ENCODE results near the gene SYTL3.

Gene SYTL3

DNA sequence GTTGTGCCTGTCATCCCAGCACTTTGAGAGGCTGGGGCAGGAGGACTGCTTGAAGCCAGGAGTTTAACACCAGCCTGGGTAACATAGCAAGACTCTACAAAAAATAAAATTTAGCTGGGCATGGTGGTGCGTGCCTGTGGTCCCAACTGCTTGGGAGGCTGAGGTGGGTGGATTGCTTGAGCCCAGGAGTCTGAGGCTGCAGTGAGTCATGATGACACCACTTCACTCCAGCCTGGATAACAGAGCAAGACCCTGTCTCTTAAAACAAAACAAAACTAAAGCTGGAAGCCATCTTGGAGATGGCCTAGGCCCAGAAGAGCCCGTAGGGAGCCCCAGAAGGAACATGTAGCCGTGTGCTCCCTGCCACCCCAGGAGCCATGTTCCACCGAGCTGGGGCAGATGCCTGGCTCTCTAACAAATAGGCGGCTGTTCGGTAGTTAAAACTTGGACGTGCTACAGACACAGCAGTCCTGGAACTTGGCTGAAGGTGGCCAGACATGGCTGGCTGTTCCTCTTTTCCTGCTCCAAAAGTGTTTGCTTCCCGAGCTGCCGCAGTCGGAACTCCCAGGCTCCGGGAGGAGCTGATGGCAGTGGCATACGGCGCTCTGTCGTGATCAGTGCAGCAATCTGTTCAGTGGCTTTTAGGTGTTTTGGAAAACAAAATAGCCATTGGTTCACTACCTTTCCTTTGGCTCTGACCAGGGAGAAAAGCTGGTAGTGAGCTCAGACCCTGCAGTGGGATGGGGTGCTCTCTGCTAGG is 42.3 kb upstream of the SYTL3 start:
- Histone ChIP-seq H3K9ac (ENCODE audit: low read length) (no peak overlapping the region), H4K20me1 (ENCODE audit: insufficient read depth, low read length) (no peaks in the 10 kb centered on the region), H3K27ac (ENCODE audit: low read depth, low read length, poor library complexity, severe bottlenecking) (no peak overlapping the region), H3K4me3 (ENCODE audit: low read depth, low read length, poor library complexity, severe bottlenecking) (no peak overlapping the region), H3F3A (ENCODE audit: insufficient read depth, low read length) (no peaks in the 10 kb centered on the region), H3K79me2 (ENCODE audit: insufficient read depth, low read length) (no peaks in the 10 kb centered on the region), H3K4me2 (ENCODE audit: low read length) (no peak overlapping the region), H3K9me3 (ENCODE audit: low read length) (no peaks in the 10 kb centered on the region), H3K36me3 (ENCODE audit: insufficient read depth, low read length) (peaks cover 50% of the 10 kb centered on the region), H3K4me1 (ENCODE audit: insufficient read depth, low read length, severe bottlenecking) (no peaks in the 10 kb centered on the region), H3K9me2 (ENCODE audit: low read depth, low read length) (no peaks in the 10 kb centered on the region), H2AFZ (ENCODE audit: low read length) (no peak overlapping the region), H3K27me3 (ENCODE audit: insufficient read depth, low read length) (no peaks in the 10 kb centered on the region)
- TF ChIP-seq, protein P1, sequence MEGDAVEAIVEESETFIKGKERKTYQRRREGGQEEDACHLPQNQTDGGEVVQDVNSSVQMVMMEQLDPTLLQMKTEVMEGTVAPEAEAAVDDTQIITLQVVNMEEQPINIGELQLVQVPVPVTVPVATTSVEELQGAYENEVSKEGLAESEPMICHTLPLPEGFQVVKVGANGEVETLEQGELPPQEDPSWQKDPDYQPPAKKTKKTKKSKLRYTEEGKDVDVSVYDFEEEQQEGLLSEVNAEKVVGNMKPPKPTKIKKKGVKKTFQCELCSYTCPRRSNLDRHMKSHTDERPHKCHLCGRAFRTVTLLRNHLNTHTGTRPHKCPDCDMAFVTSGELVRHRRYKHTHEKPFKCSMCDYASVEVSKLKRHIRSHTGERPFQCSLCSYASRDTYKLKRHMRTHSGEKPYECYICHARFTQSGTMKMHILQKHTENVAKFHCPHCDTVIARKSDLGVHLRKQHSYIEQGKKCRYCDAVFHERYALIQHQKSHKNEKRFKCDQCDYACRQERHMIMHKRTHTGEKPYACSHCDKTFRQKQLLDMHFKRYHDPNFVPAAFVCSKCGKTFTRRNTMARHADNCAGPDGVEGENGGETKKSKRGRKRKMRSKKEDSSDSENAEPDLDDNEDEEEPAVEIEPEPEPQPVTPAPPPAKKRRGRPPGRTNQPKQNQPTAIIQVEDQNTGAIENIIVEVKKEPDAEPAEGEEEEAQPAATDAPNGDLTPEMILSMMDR (IDR thresholded peaks at IDR 0.05; ENCODE audit: low read length) = no peak
- no peak for TF ChIP-seq EZH2 (IDR thresholded peaks at IDR 0.05; ENCODE audit: borderline replicate concordance, low read length)

- Histone ChIP-seq H3F3A (ENCODE audit: insufficient read depth, low read length) (no peaks in the 10 kb centered on the region), H3K9me3 (ENCODE audit: low read length) (no peaks in the 10 kb centered on the region), H3K4me3 (ENCODE audit: low read depth, low read length, poor library complexity, severe bottlenecking) (no peak overlapping the region), H3K79me2 (ENCODE audit: insufficient read depth, low read length) (no peaks in the 10 kb centered on the region), H3K4me1 (ENCODE audit: insufficient read depth, low read length, severe bottlenecking) (no peaks in the 10 kb centered on the region), H3K4me2 (ENCODE audit: low read length) (no peak overlapping the region), H2AFZ (ENCODE audit: low read length) (no peak overlapping the region), H4K20me1 (ENCODE audit: insufficient read depth, low read length) (no peaks in the 10 kb centered on the region), H3K9ac (ENCODE audit: low read length) (no peak overlapping the region), H3K9me2 (ENCODE audit: low read depth, low read length) (no peaks in the 10 kb centered on the region), H3K27me3 (ENCODE audit: insufficient read depth, low read length) (no peaks in the 10 kb centered on the region), H3K36me3 (ENCODE audit: insufficient read depth, low read length) (peaks cover 53% of the 10 kb centered on the region), H3K27ac (ENCODE audit: low read depth, low read length, poor library complexity, severe bottlenecking) (no peak overlapping the region)
- no peak for TF ChIP-seq EZH2 (IDR thresholded peaks at IDR 0.05; ENCODE audit: borderline replicate concordance, low read length)
- TF ChIP-seq, protein P1 (IDR thresholded peaks at IDR 0.05; ENCODE audit: low read length) = no peak
Measured at GRCh38 chr6:158608221-158608620, 41.6 kb upstream of the SYTL3 start.

GRCh38 chr6:158609455-158610155 is 40.2 kb upstream of the SYTL3 start:
- no peaks in the 10 kb centered on the region for H3K79me2 ChIP-seq (ENCODE audit: insufficient read depth, low read length)
- TF ChIP-seq, protein P1 (IDR thresholded peaks at IDR 0.05; ENCODE audit: low read length) = no peak
- TF ChIP-seq EZH2 (IDR thresholded peaks at IDR 0.05; ENCODE audit: borderline replicate concordance, low read length) = no peak
- H2AFZ ChIP-seq (ENCODE audit: low read length) = no peak overlapping the region
- H3F3A ChIP-seq (ENCODE audit: insufficient read depth, low read length) = no peaks in the 10 kb centered on the region
- H3K9me3 ChIP-seq (ENCODE audit: low read length) = no peaks in the 10 kb centered on the region
- H3K27me3 ChIP-seq (ENCODE audit: insufficient read depth, low read length) = no peaks in the 10 kb centered on the region
- no peak overlapping the region for H3K4me2 ChIP-seq (ENCODE audit: low read length)
- no peaks in the 10 kb centered on the region for H3K9me2 ChIP-seq (ENCODE audit: low read depth, low read length)
- H4K20me1 ChIP-seq (ENCODE audit: insufficient read depth, low read length) = no peaks in the 10 kb centered on the region
- no peak overlapping the region for H3K4me3 ChIP-seq (ENCODE audit: low read depth, low read length, poor library complexity, severe bottlenecking)
- no peak overlapping the region for H3K9ac ChIP-seq (ENCODE audit: low read length)
- peaks cover 62% of the 10 kb centered on the region for H3K36me3 ChIP-seq (ENCODE audit: insufficient read depth, low read length)
- H3K4me1 ChIP-seq (ENCODE audit: insufficient read depth, low read length, severe bottlenecking) = no peaks in the 10 kb centered on the region
- no peak overlapping the region for H3K27ac ChIP-seq (ENCODE audit: low read depth, low read length, poor library complexity, severe bottlenecking)
